K562 (cell line): Measurements from ENCODE around the gene ADAMTS1. TPM values are rescaled to one million over a fixed set of nuclear protein-coding genes. Genes with fewer than 3 reads are reported as not detected.

Experiments used
- ATAC-seq: fragments of 200-7000 bp; cut with Tn5 transposase; 3 replicates; pipeline ENCODE4 v1.9.1; 2020; ENCODE audit warnings: moderate library complexity
- BruUV-seq: library from RNA; stranded (reverse); fragments of 400-500 nt; replicated peaks from 2 replicates; lab custom pipeline; 2021; lab: Mats Ljungman, UMichigan
- CTCF ChIA-PET: fragments of 300-600 bp; formaldehyde crosslinking; extraction: SDS; loops from one replicate; lab custom pipeline; 2021; ENCODE audit warnings: low intra/inter-chr PET ratio; lab: Yijun Ruan, JAX
- POLR2A ChIA-PET: fragments of 300-600, 350-650 bp; sonication (Branson Sonifier 250); formaldehyde crosslinking; extraction: SDS; loops from one replicate; lab custom pipeline; 2021; ENCODE audit warnings: antibody characterized with exemption, inconsistent platforms; lab: Yijun Ruan, JAX
- DNase-seq, 4 experiments: peaks; one replicate each; pipeline versions ENCODE4 v3.0.0 to v3.0.0-alpha.2; 2011 to 2018; ENCODE audit warnings: low spot score in 3 of 4, mixed read lengths in 3 of 4; ENCODE audit errors: extremely low read depth in 1 of 4
- FAIRE-seq: peaks from 2 replicates; lab custom pipeline; 2011; peaks lifted over from hg19 to GRCh38; lab: Jason Lieb, UNC
- H2AFZ ChIP-seq: 2 replicates; pipeline ENCODE4 v1.6.0; 2011; ENCODE audit warnings: low read depth, low read length, control low read depth, inconsistent platforms
- H3K27ac ChIP-seq: fragments of 200-600 bp; 3 replicates; pipeline ENCODE4 v1.8.0; 2011; ENCODE audit warnings: low read depth, mild to moderate bottlenecking, control low read depth, inconsistent platforms, low read length, moderate library complexity, mixed read lengths; ENCODE audit errors: extremely low read depth
- H3K27me3 ChIP-seq, 2 experiments: fragments of 300-600 bp in 1 of 2; 2 replicates in 1 of 2; 3 replicates in 1 of 2; pipeline versions ENCODE4 v1.6.0 to v1.8.0; 2011; ENCODE audit warnings: inconsistent platforms in 2 of 2, low read length in 2 of 2, mild to moderate bottlenecking in 1 of 2, mixed read lengths in 1 of 2, moderate library complexity in 1 of 2; ENCODE audit not compliant: control insufficient read depth in 2 of 2, insufficient read depth in 2 of 2
- H3K36me3 ChIP-seq: fragments of 300-600 bp; 3 replicates; pipeline ENCODE4 v1.8.0; 2011; ENCODE audit warnings: mild to moderate bottlenecking, low read length, inconsistent platforms; ENCODE audit not compliant: control insufficient read depth, insufficient read depth
- H3K4me1 ChIP-seq, 2 experiments: fragments of 200-600 bp in 1 of 2; replicated peaks in 1 of 2; 2 replicates in 1 of 2; 3 replicates in 1 of 2; pipeline versions ENCODE4 v1.5.1 to v1.8.0; 2011; ENCODE audit warnings: inconsistent platforms in 2 of 2, low read length in 2 of 2, mild to moderate bottlenecking in 1 of 2, mixed read lengths in 1 of 2, moderate library complexity in 1 of 2; ENCODE audit not compliant: control insufficient read depth in 2 of 2, insufficient read depth in 2 of 2
- H3K4me2 ChIP-seq: 2 replicates; pipeline ENCODE4 v1.6.1; 2011; ENCODE audit warnings: low read length, control low read depth, inconsistent platforms, mixed read lengths; ENCODE audit not compliant: insufficient read depth
- H3K4me3 ChIP-seq: fragments of 200-600 bp; sonication (generic), shearing (Covaris generic); 2 replicates; pipeline ENCODE4 v1.5.1; 2016; ENCODE audit warnings: control low read depth, inconsistent platforms
- H3K79me2 ChIP-seq: fragments of 200-600 bp; 3 replicates; pipeline ENCODE4 v1.8.0; 2011; ENCODE audit warnings: low read length, inconsistent platforms; ENCODE audit not compliant: control insufficient read depth, insufficient read depth
- H3K9ac ChIP-seq, 2 experiments: 2 replicates each; pipeline versions ENCODE4 v1.6.0 to v1.6.1; 2011; ENCODE audit warnings: low read depth in 2 of 2, low read length in 2 of 2, control low read depth in 1 of 2, inconsistent platforms in 1 of 2, mild to moderate bottlenecking in 1 of 2, mixed read lengths in 1 of 2; ENCODE audit not compliant: insufficient read depth in 1 of 2
- H3K9me1 ChIP-seq: one replicate; pipeline ENCODE4 v1.6.0; 2011; ENCODE audit warnings: inconsistent platforms, mild to moderate bottlenecking, low read length, moderate library complexity; ENCODE audit not compliant: control insufficient read depth, insufficient read depth
- H3K9me3 ChIP-seq: replicated peaks from 2 replicates; pipeline ENCODE4 v1.5.1; 2011; ENCODE audit warnings: low read depth, low read length, inconsistent platforms; ENCODE audit not compliant: control insufficient read depth, insufficient read depth
- H4K20me1 ChIP-seq: replicated peaks from 2 replicates; pipeline ENCODE4 v1.6.1; 2011; ENCODE audit warnings: low read length, inconsistent platforms, mixed read lengths; ENCODE audit not compliant: control insufficient read depth, insufficient read depth
- BCL6 ChIP-seq: fragments of 250-450 bp; sonication (Bioruptor Pico); IDR thresholded peaks from 2 replicates; pipeline ENCODE4 v1.4.0; 2020
- COPS2 ChIP-seq: fragments of 450-650 bp; conservative IDR thresholded peaks from 2 replicates; pipeline ENCODE4 v1.6.1; 2016; ENCODE audit warnings: mild to moderate bottlenecking, moderate library complexity
- KLF6 ChIP-seq: fragments of 250-450 bp; sonication (Bioruptor Pico); IDR thresholded peaks from 2 replicates; pipeline ENCODE4 v1.4.0; 2020; ENCODE audit warnings: mild to moderate bottlenecking, moderate library complexity, borderline replicate concordance
- RNF2 ChIP-seq: sonication (generic); IDR thresholded peaks from 2 replicates; pipeline ENCODE4 v1.6.1; 2016
- SUPT5H ChIP-seq: fragments of 450-650 bp; IDR thresholded peaks from 2 replicates; pipeline ENCODE4 v1.6.1; 2016
- WGBS: fragments of 100-300 bp; shearing (Covaris generic); methylation state at CpG from one replicate; pipeline ENCODE4 v1.1.6; 2016; ENCODE audit warnings: low coverage, mixed read lengths; ENCODE audit not compliant: insufficient coverage; ENCODE audit errors: missing lambda C conversion rate; 5-methylcytosine and 5-hydroxymethylcytosine counted together
- in situ Hi-C: fragments of 300-500 bp; cut with MboI; formaldehyde crosslinking; loops from 4 replicates; pipeline ENCODE4 v1.15.0; 2018; ENCODE audit warnings: inconsistent platforms, mixed read lengths
- intact Hi-C: fragments of 100-400 bp; cut with micrococcal nuclease; formaldehyde crosslinking; loops from 2 replicates; pipeline ENCODE4 v1.14.2; 2022
- polyA plus RNA-seq, 8 experiments: library from polyadenylated mRNA; depleted of rRNA in 4 of 8; stranded (reverse) in 5 of 8; unstranded in 3 of 8; fragments of >200 nt; fragmentation: Nextera tagmentation in 2 of 8; fragmentation: Illumina TruSeq in 1 of 8; extraction: Ambion mirVana in 2 of 8; extraction: Trizol in 1 of 8; gene quantifications; 2 replicates each; pipeline versions ENCODE4 v1.2.1 to v1.2.3, GENCODE V29; 2011 to 2014; ENCODE audit warnings: inconsistent platforms in 1 of 8, missing spikeins in 1 of 8
- total RNA-seq, 7 experiments: library from RNA; depleted of rRNA in 6 of 7; stranded (reverse); fragments of >200 nt in 6 of 7; fragmentation: Illumina TruSeq in 2 of 7; extraction: Trizol in 2 of 7; gene quantifications; 2 replicates each; pipeline versions ENCODE4 v1.2.1 to v1.2.3, GENCODE V29; 2011 to 2021; ENCODE audit warnings: low replicate concordance in 1 of 7

ADAMTS1 gene
- total and polyA plus RNA-seq, 9 of the 15 experiments (the other 6 are each of a cell fraction or from before 2014, with no cell fraction given): 0.01 to 0.58 TPM; not detected in 7

GRCh38 chr21:26810676-26811415, 34.4 kb downstream of the ADAMTS1 start:
- Histone ChIP-seq H3K27ac (no peak overlapping the region), H3K27me3 (no peaks in the 10 kb centered on the region), H3K4me3 (no peak overlapping the region), H3K36me3 (no peaks in the 10 kb centered on the region), H3K9me1 (no peaks in the 10 kb centered on the region), H3K4me2 (no peak overlapping the region), H2AFZ (no peak overlapping the region), H3K79me2 (no peaks in the 10 kb centered on the region), H4K20me1 (no peaks in the 10 kb centered on the region), H3K9me3 (no peaks in the 10 kb centered on the region), H3K4me1 (no peaks in the 10 kb centered on the region), H3K9ac (no peak overlapping the region)
- FAIRE-seq (no peak), DNase-seq (no peak), ATAC-seq (no peak)
- BruUV-seq: no TSS peak
- POLR2A ChIA-PET: no interaction called here
- CTCF ChIA-PET: no interaction called here
- intact Hi-C loops: no loop called here
- 0% methylated on average over 2 of the region's 2 CpGs for WGBS
- in situ Hi-C loops: no loop called here
- TF ChIP-seq BCL6 (CRISPR knock-in tag): no peak
- TF ChIP-seq SUPT5H: no peak
- no peak for TF ChIP-seq COPS2
- TF ChIP-seq KLF6 (CRISPR knock-in tag): no peak

DNA sequence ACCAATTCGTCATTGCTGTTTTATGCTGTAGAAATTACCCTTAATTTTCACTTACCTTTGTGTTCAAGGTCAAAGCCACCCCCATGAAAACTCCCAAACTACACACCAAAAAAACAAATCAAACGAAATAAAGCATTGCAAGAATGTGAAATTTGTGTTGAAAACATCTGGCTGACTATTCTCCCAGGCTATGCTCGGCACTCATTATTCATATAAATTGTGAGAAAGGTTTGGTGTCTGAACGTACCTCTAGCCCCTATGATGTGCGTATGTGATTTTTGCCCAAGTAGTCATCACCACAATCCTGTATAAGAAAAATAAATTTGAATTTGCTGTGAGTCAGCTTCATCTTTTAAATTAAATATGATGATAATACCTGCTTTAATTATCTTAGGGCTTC, 34.9 kb downstream of the ADAMTS1 start:
- no peaks in the 10 kb centered on the region for H3K79me2 ChIP-seq
- no peaks in the 10 kb centered on the region for H3K9me3 ChIP-seq
- no TSS peak for BruUV-seq
- DNase-seq (no peak), FAIRE-seq (no peak), ATAC-seq (no peak)
- no peak overlapping the region for H3K27ac ChIP-seq
- WGBS: 2% methylated on average over 5 of the region's 5 CpGs
- ChIA-PET POLR2A (no interaction called here), CTCF (no interaction called here)
- H3K4me3 ChIP-seq: no peak overlapping the region
- no peaks in the 10 kb centered on the region for H3K27me3 ChIP-seq
- H3K36me3 ChIP-seq: no peaks in the 10 kb centered on the region
- no peaks in the 10 kb centered on the region for H4K20me1 ChIP-seq
- no peaks in the 10 kb centered on the region for H3K9me1 ChIP-seq
- H3K9ac ChIP-seq: no peak overlapping the region
- H3K4me2 ChIP-seq: no peak overlapping the region
- in situ Hi-C loops (no loop called here), intact Hi-C loops (no loop called here)
- H2AFZ ChIP-seq: no peak overlapping the region
- no peaks in the 10 kb centered on the region for H3K4me1 ChIP-seq
- TF ChIP-seq RNF2: no peak
